Activated CD8-positive, alpha-beta memory T cell treated with anti-CD3 and anti-CD28 coated beads, Interleukin-2, amount 10 ng/mL, durations not matched to agents 7 days and 5 days (primary cell): ENCODE data around the gene ARID1B. TPM values are rescaled to one million over a fixed set of nuclear protein-coding genes. Genes with fewer than 3 reads are reported as not detected.

ENCODE experiments used
- ATAC-seq: fragments of 150-1000 bp; cut with Tn5 transposase; one replicate; pipeline ENCODE4 v1.10.0; 2021; ENCODE audit warnings: moderate library complexity
- CTCF ChIA-PET: fragments of 350-600 bp; sonication (Branson Sonifier 250); formaldehyde crosslinking; loops from one replicate; lab custom pipeline; 2021; ENCODE audit warnings: antibody characterized with exemption; lab: Charles Lee
- DNase-seq: peaks from one replicate; pipeline ENCODE4 v3.0.0-alpha.2; 2020
- H3K27ac Mint-ChIP-seq: one replicate; pipeline ENCODE4 v1.8.0; 2021; ENCODE audit warnings: mild to moderate bottlenecking, mixed read lengths
- H3K27me3 Mint-ChIP-seq: one replicate; pipeline ENCODE4 v1.8.0; 2021; ENCODE audit warnings: mixed read lengths
- H3K36me3 Mint-ChIP-seq: one replicate; pipeline ENCODE4 v1.8.0; 2021; ENCODE audit warnings: mild to moderate bottlenecking, mixed read lengths
- H3K4me1 Mint-ChIP-seq: one replicate; pipeline ENCODE4 v1.8.0; 2021; ENCODE audit warnings: mixed read lengths
- H3K4me3 Mint-ChIP-seq: one replicate; pipeline ENCODE4 v1.8.0; 2021; ENCODE audit warnings: mild to moderate bottlenecking, moderate library complexity, mixed read lengths
- H3K9me3 Mint-ChIP-seq: one replicate; pipeline ENCODE4 v1.8.0; 2022; ENCODE audit warnings: low read depth, mixed read lengths
- total RNA-seq, 2 experiments: library from RNA; stranded (reverse); gene quantifications; one replicate each; pipeline ENCODE4 v1.2.3, GENCODE V29; 2021

The ARID1B gene
- total RNA-seq, 2 experiments from 2014 or later: 59.5 to 81.5 TPM

DNA sequence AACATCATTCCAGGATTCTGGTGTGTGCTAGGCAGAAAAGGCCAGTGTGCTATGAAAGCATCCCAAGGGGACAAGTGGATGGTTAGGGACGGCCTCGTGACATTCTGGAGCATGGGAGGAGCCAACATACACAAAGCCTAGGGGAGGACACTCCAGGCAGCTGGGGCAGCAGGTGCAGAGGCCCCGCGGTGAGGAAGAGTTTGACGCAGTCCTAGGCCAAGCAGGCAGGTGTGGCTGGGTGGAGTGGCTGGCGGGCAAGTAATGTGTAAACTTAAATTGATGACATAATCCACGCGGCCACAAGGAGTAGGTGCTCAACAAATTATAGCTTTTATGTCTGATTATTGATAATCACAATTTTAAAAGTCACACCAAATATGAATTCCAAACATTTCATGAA, 452.5 kb downstream of the ARID1B start:
- ATAC-seq (no peak), DNase-seq (no peak)
- Mint-ChIP-seq H3K27me3 (peaks cover 25% of the 10 kb centered on the region), H3K4me3 (no peak overlapping the region), H3K4me1 (peaks cover 20% of the 10 kb centered on the region), H3K9me3 (no peaks in the 10 kb centered on the region), H3K27ac (no peak overlapping the region), H3K36me3 (no peaks in the 10 kb centered on the region)
- CTCF ChIA-PET: interaction anchor here (1.5 kb wide), 1 partner anchor 45 kb away, joined by 7 read pairs; no protein-coding TSS in a partner anchor

DNA sequence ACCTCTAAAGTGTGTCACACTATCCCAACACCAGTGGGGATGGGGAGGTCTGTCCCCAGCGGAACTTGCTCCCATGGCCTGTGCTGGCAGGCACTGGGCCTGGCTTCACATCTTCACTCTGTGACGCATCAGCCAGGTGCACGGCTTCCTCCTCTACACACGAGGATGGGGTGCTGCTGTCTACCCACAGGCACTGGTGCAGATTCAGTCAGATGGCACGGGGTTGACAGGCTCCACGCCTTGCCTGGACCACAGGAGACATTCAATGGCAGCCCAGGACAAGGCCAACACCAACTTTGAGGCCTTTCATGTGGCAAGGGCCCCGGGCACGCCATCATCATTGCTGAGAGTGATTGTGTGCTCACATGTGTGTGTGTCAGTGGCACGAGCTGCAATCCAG, 453.7 kb downstream of the ARID1B start:
- H3K9me3 Mint-ChIP-seq: no peaks in the 10 kb centered on the region
- H3K4me1 Mint-ChIP-seq: peaks cover 30% of the 10 kb centered on the region
- DNase-seq: no peak
- ATAC-seq: no peak
- CTCF ChIA-PET: interaction anchor here (0.9 to 1.5 kb wide), 2 partner anchors 43 to 197 kb away, joined by 3 to 7 read pairs; no protein-coding TSS in a partner anchor
- no peaks in the 10 kb centered on the region for H3K36me3 Mint-ChIP-seq
- H3K27me3 Mint-ChIP-seq: peaks cover 36% of the 10 kb centered on the region
- no peak overlapping the region for H3K27ac Mint-ChIP-seq
- no peak overlapping the region for H3K4me3 Mint-ChIP-seq

DNA sequence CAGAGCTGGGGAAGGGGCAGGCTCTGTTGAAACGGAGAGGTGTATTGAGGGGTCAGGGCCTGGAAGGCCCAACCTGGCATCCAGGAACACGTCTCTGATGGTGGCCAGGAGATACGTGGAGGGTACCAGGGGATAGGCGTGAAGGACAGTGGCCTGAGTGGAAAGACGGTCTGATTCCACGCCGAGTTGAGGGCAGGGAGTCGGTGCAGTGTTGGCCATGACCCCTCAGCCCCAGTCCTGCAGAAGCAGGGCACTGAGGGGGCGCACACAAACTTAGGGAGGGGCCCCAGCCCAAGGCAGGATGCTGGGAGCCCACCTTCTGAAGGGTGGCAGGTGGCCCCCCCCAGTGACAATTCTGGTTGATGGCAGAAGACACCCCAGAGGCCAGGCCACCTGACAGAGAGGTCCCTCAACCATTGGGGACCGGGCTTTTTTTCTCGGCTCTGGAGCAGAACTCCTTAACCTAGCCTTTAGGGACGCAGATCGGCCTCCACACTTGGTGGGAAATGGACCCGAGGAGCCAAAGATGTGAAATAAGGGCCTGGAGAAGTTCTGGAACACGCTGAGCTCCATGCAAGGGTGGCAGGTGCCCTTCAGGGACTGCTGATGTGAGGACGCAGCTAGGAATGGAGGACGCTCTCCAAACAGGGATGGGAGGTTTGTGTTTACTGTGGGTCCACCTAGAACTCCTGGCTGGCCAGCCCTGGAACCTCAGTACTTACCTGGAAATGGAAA, 455.1 kb downstream of the ARID1B start:
- Mint-ChIP-seq H3K36me3 (peaks cover 2% of the 10 kb centered on the region), H3K9me3 (no peaks in the 10 kb centered on the region), H3K27me3 (peaks cover 42% of the 10 kb centered on the region), H3K4me1 (peaks cover 28% of the 10 kb centered on the region), H3K4me3 (no peak overlapping the region), H3K27ac (no peak overlapping the region)
- DNase-seq: no peak
- CTCF ChIA-PET: interaction anchor here (2.5 kb wide), 1 partner anchor 42 kb away, joined by 8 read pairs; no protein-coding TSS in a partner anchor
- ATAC-seq: no peak

DNA sequence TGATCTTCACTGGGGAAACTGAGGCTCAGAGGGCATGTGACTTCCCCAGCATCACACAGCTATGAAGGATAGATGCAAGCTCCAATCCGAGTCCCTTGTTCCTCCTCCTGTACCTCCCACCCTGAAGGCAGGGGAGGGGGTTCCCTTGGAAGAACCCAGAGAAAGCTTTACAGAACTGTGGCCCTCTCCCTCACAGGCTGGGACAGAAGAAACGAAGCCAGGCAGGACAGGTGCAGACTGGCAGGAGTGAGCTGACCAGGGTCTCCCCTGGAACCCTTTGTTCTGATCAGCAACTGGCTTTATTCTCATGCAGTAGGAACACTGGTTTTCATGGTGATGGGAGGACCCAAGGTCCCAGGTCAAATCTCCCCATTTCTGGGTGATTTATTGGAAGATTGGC, 456.0 kb downstream of the ARID1B start:
- Mint-ChIP-seq H3K4me3 (no peak overlapping the region), H3K9me3 (peaks cover under 1% of the 10 kb centered on the region)
- CTCF ChIA-PET: interaction anchor here (2.5 kb wide), 1 partner anchor 41 kb away, joined by 8 read pairs; no protein-coding TSS in a partner anchor

DNA sequence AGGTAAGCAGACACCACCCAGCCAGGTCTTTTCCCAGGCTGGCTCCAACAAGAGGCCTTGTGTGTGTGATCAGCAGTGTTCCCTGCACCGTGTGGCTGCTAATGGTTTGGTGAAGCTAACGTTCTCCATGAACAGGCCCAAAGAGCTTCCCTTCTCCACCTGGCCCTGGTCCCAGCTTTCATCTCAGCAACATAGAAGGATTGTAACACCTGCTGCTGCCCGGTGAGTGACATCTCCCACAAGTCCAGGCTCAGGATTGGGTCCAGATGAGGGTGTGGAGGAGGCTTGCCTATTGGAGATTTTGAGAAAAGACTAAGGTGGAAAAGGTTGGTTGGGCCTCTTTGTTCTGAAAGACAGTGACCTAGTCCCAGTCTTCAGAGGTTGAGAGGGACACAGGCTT, 456.5 kb downstream of the ARID1B start:
- Mint-ChIP-seq H3K4me1 (peaks cover 23% of the 10 kb centered on the region), H3K36me3 (peaks cover 4% of the 10 kb centered on the region), H3K27me3 (peaks cover 45% of the 10 kb centered on the region), H3K27ac (no peak overlapping the region), H3K4me3 (no peak overlapping the region), H3K9me3 (peaks cover 3% of the 10 kb centered on the region)
- CTCF ChIA-PET: interaction anchor here (2.5 kb wide), 1 partner anchor 41 kb away, joined by 8 read pairs; no protein-coding TSS in a partner anchor
- no peak for ATAC-seq
- DNase-seq: no peak

More for the DNA sequence above, 456.0 kb downstream of the ARID1B start:
- Mint-ChIP-seq H3K4me1 (peaks cover 21% of the 10 kb centered on the region), H3K36me3 (peaks cover 3% of the 10 kb centered on the region), H3K27ac (no peak overlapping the region), H3K27me3 (peaks cover 45% of the 10 kb centered on the region)
- DNase-seq: no peak
- ATAC-seq: no peak

DNA sequence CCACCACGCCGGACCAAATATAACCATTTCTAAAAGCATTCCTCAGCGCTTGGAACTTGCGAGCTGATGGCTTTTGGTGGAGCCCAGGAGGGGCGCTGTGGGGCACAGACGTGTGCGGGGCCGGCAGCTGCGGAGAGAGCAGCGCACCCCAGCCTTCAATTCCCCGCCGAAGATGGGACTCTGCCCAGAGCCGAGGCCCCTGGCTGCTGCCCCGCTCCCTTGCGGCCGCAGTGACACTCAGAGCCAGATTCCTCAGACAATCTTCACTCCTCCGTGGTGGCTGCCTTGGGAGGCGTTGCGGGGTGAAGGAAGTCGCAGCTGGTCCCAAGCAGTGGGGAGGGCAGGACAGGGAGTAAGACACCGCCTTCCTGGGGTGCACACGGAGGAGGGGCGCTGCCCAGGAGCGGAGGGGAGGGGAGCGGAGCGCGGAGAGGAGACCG, 458.4 kb downstream of the ARID1B start:
- H3K27ac Mint-ChIP-seq: no peak overlapping the region

DNA sequence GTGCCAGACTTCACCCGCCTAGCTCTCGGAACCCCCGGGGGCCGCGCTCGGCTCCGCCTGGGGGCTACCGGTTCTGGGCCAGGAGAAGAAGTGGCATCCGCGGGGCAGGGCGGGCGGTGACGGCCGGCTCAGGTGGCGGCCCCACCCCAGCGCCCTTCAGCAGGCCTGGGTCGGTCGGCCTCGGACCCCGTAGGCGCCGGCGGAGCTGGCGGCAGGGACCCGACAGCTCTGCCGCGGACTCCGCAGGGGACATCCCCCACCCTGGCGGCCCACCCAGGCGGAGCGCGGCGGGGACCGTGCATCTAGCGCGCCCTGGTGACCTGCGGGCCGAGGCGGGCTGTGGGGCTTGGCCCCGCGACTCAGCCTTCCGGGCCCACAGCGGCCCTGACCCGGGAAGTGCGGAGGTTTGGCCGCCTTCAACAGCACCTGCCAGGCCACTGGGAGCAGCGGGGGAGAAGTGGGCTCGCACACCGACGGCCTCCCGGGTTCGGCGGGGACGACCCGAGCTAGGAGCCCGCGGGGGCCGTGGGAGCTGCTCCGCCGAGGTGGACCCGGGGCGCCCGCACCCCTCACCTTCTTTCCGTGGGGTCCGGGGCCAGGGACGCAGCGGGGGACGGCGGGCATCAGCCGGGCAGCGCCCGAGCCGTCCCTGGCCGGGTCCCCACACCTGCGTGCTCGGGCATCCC, 459.0 kb downstream of the ARID1B start:
- peak; percentile 56 for ATAC-seq
- CTCF ChIA-PET: interaction anchor here (1.0 to 2.4 kb wide), 10 partner anchors 10 to 203 kb away, joined by 3 to 12 read pairs (median 5); no protein-coding TSS in a partner anchor
- H3K27me3 Mint-ChIP-seq: peaks cover 58% of the 10 kb centered on the region
- no peak for DNase-seq
- no peak overlapping the region for H3K27ac Mint-ChIP-seq
- H3K4me1 Mint-ChIP-seq: peaks cover 16% of the 10 kb centered on the region
- peaks cover 3% of the 10 kb centered on the region for H3K9me3 Mint-ChIP-seq
- H3K36me3 Mint-ChIP-seq: peaks cover 4% of the 10 kb centered on the region
- H3K4me3 Mint-ChIP-seq: peak overlapping the region; percentile 76

More for the DNA sequence above, 458.4 kb downstream of the ARID1B start:
- CTCF ChIA-PET: interaction anchor here (0.7 to 2.4 kb wide), 13 partner anchors 9 to 1290 kb away, joined by 3 to 12 read pairs (median 5); no protein-coding TSS in a partner anchor
- DNase-seq (peak; percentile 54), ATAC-seq (peak; percentile 78)
- Mint-ChIP-seq H3K27me3 (peaks cover 58% of the 10 kb centered on the region), H3K4me3 (peak overlapping the region; percentile 76), H3K4me1 (peaks cover 16% of the 10 kb centered on the region), H3K36me3 (peaks cover 4% of the 10 kb centered on the region), H3K9me3 (peaks cover 3% of the 10 kb centered on the region)

DNA sequence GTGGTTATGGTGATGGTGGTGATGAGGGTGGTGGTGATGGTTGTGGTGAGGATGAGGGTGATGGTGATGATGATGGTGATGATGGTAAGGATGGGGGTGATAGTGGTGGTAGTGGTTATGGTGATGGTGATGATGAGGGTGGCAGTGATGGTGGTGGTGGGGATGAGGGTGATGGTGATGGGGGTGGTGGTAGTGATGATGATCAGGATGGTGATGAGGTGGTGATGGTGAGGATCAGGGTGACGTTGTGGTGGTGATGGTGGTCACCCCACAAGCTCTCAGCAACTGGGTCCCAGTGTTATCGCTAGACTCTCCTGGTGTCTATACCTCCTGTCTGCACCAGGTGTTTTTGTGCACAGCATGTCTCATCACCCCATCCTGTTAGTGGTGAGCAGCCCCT, 461.2 kb downstream of the ARID1B start:
- Mint-ChIP-seq H3K27me3 (peaks cover 56% of the 10 kb centered on the region), H3K4me3 (no peak overlapping the region), H3K4me1 (peaks cover 20% of the 10 kb centered on the region), H3K27ac (peak overlapping the region; percentile 15), H3K9me3 (peaks cover 3% of the 10 kb centered on the region), H3K36me3 (peaks cover 4% of the 10 kb centered on the region)
- ATAC-seq: no peak
- DNase-seq: no peak
- CTCF ChIA-PET: no interaction called here

DNA sequence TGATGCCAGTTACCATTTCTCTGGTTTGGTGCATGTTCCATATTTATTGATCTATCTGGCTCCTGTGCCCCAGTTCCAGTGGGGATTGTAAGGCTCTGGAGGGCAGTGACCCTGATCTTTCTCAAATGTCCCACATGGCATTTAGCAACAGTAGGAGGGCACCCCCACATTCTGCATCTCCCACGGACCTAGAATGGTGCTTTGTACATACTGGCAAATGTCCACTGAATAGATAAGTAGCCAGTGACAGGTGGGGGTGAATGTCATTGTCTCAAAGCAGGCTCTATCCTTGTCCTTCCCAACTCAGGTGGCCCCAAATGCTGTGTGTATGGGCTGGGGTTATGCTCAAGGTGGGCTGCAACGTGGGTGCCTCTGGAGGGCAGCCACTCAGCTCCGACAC, 462.0 kb downstream of the ARID1B start:
- CTCF ChIA-PET: no interaction called here
- DNase-seq (no peak), ATAC-seq (no peak)
- Mint-ChIP-seq H3K27me3 (peaks cover 54% of the 10 kb centered on the region), H3K4me3 (no peak overlapping the region), H3K4me1 (peaks cover 23% of the 10 kb centered on the region), H3K27ac (no peak overlapping the region), H3K36me3 (peaks cover 4% of the 10 kb centered on the region), H3K9me3 (peaks cover 3% of the 10 kb centered on the region)

DNA sequence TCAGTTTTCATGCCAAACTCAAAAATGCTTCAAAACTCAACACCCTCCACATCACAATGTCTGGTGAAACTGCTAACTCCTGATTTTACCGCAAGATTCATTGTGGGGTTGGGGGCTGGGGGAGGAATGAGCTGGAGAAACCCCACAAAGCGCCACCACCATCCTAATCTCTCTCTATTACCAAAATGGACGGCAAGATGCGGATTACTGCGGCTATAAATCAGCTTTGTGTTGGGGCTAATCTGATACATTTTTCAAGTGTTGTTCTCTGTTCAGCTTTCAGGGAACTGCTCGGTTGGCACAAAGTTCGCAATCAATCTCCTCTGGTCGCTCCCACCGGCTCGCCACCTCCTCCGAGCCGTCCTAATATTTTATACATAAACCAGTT, 462.5 kb downstream of the ARID1B start:
- peaks cover 21% of the 10 kb centered on the region for H3K4me1 Mint-ChIP-seq
- no peak overlapping the region for H3K27ac Mint-ChIP-seq
- H3K4me3 Mint-ChIP-seq: no peak overlapping the region
- ATAC-seq (no peak), DNase-seq (no peak)
- peaks cover 51% of the 10 kb centered on the region for H3K27me3 Mint-ChIP-seq
- CTCF ChIA-PET: no interaction called here
- H3K9me3 Mint-ChIP-seq: peaks cover 3% of the 10 kb centered on the region
- peaks cover 4% of the 10 kb centered on the region for H3K36me3 Mint-ChIP-seq

DNA sequence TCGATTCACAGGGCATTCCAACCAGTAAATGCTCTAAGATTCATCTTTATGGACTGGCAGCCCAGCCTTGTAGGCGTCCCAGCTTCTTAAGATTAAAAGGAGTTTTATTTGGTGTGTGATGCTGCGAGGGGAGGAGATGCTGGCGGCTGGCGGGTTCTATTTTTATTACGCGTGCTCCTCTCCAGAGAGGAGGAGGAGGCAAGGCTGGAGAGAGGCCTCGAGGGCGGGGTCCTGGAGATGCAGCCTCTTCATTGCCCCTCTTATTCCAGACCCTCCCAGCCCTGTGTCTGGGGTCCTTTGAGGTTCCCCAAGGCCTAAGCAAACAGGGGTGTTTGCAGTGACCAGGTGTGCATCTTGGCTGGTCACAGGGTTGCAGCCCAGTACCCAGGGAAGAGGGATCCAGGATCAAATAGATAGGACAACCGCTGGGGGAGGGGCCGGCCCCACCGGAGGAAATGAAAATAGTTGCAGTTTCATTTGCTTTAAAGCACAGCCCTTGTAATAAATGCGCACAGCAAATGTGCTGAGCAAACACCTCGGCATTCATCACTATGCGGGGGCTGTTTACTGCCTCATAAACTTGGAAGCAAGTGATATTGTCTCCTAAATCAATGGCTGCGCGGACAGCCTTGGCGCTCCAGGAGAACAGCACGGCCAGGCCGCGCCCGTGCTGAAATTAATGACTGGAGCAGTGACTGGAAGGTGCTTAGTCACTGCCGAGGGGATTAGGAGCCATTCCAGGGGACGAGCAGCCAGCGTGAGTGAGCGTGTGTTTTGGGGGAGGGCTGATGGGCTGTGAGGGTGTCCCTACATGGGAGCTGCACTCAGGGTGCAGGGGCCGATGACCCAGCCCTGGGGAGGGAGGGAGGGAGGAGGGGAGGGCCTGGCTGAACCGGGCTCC, 463.1 kb downstream of the ARID1B start:
- Mint-ChIP-seq H3K4me1 (peaks cover 16% of the 10 kb centered on the region), H3K27me3 (peaks cover 45% of the 10 kb centered on the region), H3K36me3 (peaks cover 4% of the 10 kb centered on the region), H3K4me3 (peak overlapping the region; percentile 21), H3K9me3 (peaks cover 3% of the 10 kb centered on the region), H3K27ac (no peak overlapping the region)
- CTCF ChIA-PET: no interaction called here
- no peak for DNase-seq
- ATAC-seq: no peak

DNA sequence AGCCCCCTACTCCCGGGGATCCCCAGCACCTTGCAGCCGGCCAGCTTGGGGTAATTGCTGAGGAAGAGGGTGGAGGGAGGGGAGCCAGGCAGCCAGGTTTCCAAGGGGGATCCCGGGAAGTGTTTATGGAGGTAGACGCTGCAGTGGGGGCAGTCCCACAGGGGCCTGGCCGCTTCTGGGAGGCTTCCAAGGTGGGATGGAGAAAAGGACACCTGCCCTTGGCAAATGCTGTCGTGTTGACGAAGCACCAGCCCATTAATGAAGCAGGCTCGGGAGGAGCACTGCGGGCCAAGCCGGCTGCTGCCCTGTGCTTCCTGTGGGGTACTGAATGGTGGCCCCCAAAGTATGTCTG, 463.8 kb downstream of the ARID1B start:
- Mint-ChIP-seq H3K36me3 (peaks cover 4% of the 10 kb centered on the region), H3K4me1 (peaks cover 12% of the 10 kb centered on the region), H3K4me3 (no peak overlapping the region), H3K9me3 (peaks cover 3% of the 10 kb centered on the region), H3K27ac (no peak overlapping the region), H3K27me3 (peaks cover 40% of the 10 kb centered on the region)
- no peak for ATAC-seq
- DNase-seq: no peak
- CTCF ChIA-PET: no interaction called here

DNA sequence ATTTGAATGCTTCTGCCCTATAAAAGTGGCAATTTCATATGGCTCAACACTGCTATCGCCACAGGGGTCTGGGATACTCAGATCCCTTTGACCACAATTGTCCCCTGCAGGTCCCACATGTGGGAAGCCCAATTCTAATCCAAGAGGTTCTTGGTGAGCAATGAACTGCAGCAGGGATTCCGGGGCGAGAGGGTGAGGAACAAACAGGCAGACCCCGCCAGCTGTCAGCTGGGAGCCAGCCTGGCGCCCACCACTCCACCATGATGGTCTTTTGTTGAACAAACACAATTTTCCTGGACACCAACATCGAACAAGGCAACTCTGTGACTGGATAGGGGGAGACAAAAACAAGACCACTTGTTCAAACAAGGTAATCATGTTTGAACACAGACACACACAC, 465.6 kb downstream of the ARID1B start:
- Mint-ChIP-seq H3K4me3 (no peak overlapping the region), H3K27me3 (peaks cover 30% of the 10 kb centered on the region), H3K4me1 (peaks cover 9% of the 10 kb centered on the region), H3K36me3 (peaks cover 1% of the 10 kb centered on the region), H3K27ac (no peak overlapping the region), H3K9me3 (peaks cover 3% of the 10 kb centered on the region)
- CTCF ChIA-PET: no interaction called here
- DNase-seq (no peak), ATAC-seq (no peak)
